Parathyroid adenoma (tissue), 2 donors: ENCODE results near the gene POP4.
"Not testable (repeated sequence)": the region's sequence is repeated elsewhere in the genome, so short reads cannot be mapped to it uniquely, and the experiment has no call there.

Source experiments
- H2AFZ ChIP-seq: fragments of 300-600 bp; sonication (generic); one replicate; pipeline ENCODE4 v1.7.0; 2017; ENCODE audit warnings: antibody characterized with exemption, mild to moderate bottlenecking
- H3K27ac ChIP-seq: fragments of 300-600 bp; sonication (generic); one replicate; pipeline ENCODE4 v1.7.0; 2017
- H3K27me3 ChIP-seq: fragments of 300-600 bp; sonication (generic); one replicate; pipeline ENCODE4 v1.7.0; 2017; ENCODE audit warnings: low read length; ENCODE audit not compliant: control insufficient read depth, insufficient read depth
- H3K36me3 ChIP-seq: fragments of 300-600 bp; sonication (generic); one replicate; pipeline ENCODE4 v1.7.0; 2017; ENCODE audit warnings: low read length; ENCODE audit not compliant: control insufficient read depth, insufficient read depth
- H3K4me1 ChIP-seq: fragments of 300-600 bp; sonication (generic); one replicate; pipeline ENCODE4 v1.7.0; 2017; ENCODE audit warnings: control low read depth
- H3K4me2 ChIP-seq: fragments of 300-600 bp; sonication (generic); one replicate; pipeline ENCODE4 v1.7.0; 2017; ENCODE audit warnings: low read length
- H3K4me3 ChIP-seq: fragments of 300-600 bp; sonication (generic); one replicate; pipeline ENCODE4 v1.7.0; 2017; ENCODE audit warnings: low read depth, low read length
- H3K79me2 ChIP-seq: fragments of 300-600 bp; sonication (generic); one replicate; pipeline ENCODE4 v1.7.0; 2017; ENCODE audit warnings: control low read depth
- H3K9ac ChIP-seq: fragments of 300-600 bp; sonication (generic); one replicate; pipeline ENCODE4 v1.7.0; 2017; ENCODE audit warnings: mild to moderate bottlenecking
- H3K9me3 ChIP-seq: fragments of 300-600 bp; sonication (generic); one replicate; pipeline ENCODE4 v1.7.0; 2017; ENCODE audit warnings: low read length; ENCODE audit not compliant: control insufficient read depth
- TF ChIP-seq, protein P1 (sequence below): fragments of 300-600 bp; sonication (generic); IDR thresholded peaks from one replicate; pipeline ENCODE4 v1.7.0; 2017; ENCODE audit warnings: antibody characterized with exemption, mild to moderate bottlenecking
- donor health status: primary hyperparathyroidism.

Gene POP4, protein sequence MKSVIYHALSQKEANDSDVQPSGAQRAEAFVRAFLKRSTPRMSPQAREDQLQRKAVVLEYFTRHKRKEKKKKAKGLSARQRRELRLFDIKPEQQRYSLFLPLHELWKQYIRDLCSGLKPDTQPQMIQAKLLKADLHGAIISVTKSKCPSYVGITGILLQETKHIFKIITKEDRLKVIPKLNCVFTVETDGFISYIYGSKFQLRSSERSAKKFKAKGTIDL

DNA sequence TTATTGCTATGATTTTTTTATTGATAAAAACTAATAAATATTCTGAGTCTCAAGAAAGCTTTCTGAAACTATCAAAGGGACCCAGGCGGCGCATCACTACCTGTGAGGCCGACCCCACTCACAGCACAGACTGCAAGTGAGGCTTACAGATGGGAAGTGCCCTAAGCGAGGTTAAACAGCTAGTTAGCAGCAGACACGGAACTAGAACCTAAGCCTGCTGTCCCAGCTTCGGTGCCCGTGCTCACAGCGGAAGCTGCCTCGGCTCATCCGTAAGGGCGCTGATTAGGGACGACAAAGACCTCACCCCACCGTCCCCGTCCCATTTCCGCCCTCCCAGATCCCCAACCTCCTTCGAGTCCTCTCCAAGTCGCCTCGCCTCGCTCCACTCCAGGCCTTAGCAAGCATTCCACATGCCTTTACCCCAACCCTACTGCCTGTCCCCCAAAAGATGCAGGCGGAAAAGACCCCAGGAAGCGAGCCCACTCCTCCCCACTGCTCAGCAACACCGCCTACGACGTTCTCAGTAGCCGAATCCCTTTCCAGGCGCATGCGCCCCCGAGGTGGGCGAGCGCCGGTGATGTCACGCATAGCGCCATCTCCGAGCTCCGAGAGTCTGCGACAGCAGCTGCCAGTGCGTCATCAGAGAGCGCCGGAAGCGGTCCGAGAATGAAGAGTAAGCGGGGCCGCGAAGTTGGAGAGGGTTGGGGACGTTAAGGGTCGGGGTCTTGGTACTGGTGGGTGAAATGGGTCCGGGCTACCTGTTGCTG lies at the start of gene POP4:
TSS of gene POP4 (plus strand) at position 631 of the 767 bp plus-strand sequence. CDS start at position 667, 36 bp downstream.
- Histone ChIP-seq H3K9ac (peak within 1 kb of the TSS; percentile 64), H3K4me3 (peak within 1 kb of the TSS; percentile 73), H3K9me3 (no peaks in the 10 kb centered on the region), H3K4me1 (no peaks in the 10 kb centered on the region), H3K36me3 (no peaks in the 10 kb centered on the region), H3K27ac (peak within 1 kb of the TSS; percentile 92), H3K27me3 (no peaks in the 10 kb centered on the region), H3K79me2 (peaks cover 2% of the 10 kb centered on the region), H3K4me2 (peak within 1 kb of the TSS; percentile 90), H2AFZ (peak within 1 kb of the TSS; percentile 98)
- TF ChIP-seq, protein P1, sequence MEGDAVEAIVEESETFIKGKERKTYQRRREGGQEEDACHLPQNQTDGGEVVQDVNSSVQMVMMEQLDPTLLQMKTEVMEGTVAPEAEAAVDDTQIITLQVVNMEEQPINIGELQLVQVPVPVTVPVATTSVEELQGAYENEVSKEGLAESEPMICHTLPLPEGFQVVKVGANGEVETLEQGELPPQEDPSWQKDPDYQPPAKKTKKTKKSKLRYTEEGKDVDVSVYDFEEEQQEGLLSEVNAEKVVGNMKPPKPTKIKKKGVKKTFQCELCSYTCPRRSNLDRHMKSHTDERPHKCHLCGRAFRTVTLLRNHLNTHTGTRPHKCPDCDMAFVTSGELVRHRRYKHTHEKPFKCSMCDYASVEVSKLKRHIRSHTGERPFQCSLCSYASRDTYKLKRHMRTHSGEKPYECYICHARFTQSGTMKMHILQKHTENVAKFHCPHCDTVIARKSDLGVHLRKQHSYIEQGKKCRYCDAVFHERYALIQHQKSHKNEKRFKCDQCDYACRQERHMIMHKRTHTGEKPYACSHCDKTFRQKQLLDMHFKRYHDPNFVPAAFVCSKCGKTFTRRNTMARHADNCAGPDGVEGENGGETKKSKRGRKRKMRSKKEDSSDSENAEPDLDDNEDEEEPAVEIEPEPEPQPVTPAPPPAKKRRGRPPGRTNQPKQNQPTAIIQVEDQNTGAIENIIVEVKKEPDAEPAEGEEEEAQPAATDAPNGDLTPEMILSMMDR: no peak

DNA sequence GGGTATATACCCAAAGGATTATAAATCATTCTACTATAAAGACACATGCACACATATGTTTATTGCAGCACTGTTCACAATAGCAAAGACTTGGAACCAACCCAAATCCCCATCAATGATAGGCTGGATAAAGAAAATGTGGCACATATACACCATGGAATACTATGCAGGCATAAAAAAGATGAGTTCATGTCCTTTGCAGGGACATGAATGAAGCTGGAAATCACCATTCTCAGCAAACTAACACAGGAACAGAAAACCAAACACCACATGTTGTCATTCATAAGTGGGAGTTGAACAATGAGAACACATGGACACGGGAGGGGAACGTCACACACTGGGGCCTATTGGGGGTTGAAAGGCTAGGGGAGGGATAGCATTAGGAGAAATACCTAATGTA lies 47.0 kb upstream of the POP4 start:
- H3K4me1 ChIP-seq, H3K9me3 ChIP-seq: not testable (repeated sequence)

DNA sequence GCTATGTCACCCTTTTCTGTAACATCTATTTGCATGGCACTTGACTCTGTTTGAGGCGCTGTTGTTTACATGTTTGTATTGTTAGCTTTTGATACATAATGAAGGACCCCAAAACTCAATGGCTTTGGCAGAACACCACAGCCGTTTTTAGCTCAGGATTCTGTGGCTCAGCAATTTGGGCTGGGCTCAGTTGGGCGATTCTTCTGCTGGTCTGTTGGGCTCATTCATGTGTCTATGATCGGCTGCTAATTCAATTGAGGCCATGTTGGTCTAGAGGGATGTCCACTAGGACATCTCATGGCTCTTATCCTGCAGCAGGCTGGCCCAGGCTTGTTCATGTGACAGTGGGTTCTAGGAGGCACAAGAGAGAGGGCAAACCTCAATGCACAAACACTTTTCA lies 46.3 kb upstream of the POP4 start:
- no peaks in the 10 kb centered on the region for H3K27me3 ChIP-seq
- H3K36me3 ChIP-seq: no peaks in the 10 kb centered on the region
- no peak overlapping the region for H3K27ac ChIP-seq
- H2AFZ ChIP-seq: no peak overlapping the region
- no peaks in the 10 kb centered on the region for H3K4me1 ChIP-seq
- no peak overlapping the region for H3K4me3 ChIP-seq
- H3K4me2 ChIP-seq: no peak overlapping the region
- TF ChIP-seq, protein P1: no peak
- no peaks in the 10 kb centered on the region for H3K79me2 ChIP-seq
- H3K9ac ChIP-seq: no peak overlapping the region
- H3K9me3 ChIP-seq: no peaks in the 10 kb centered on the region

More for the DNA sequence above, 47.0 kb upstream of the POP4 start:
- not testable (repeated sequence) for H3K36me3 ChIP-seq, H3K4me2 ChIP-seq, H2AFZ ChIP-seq, H3K27me3 ChIP-seq, H3K27ac ChIP-seq, H3K4me3 ChIP-seq, H3K79me2 ChIP-seq, H3K9ac ChIP-seq

DNA sequence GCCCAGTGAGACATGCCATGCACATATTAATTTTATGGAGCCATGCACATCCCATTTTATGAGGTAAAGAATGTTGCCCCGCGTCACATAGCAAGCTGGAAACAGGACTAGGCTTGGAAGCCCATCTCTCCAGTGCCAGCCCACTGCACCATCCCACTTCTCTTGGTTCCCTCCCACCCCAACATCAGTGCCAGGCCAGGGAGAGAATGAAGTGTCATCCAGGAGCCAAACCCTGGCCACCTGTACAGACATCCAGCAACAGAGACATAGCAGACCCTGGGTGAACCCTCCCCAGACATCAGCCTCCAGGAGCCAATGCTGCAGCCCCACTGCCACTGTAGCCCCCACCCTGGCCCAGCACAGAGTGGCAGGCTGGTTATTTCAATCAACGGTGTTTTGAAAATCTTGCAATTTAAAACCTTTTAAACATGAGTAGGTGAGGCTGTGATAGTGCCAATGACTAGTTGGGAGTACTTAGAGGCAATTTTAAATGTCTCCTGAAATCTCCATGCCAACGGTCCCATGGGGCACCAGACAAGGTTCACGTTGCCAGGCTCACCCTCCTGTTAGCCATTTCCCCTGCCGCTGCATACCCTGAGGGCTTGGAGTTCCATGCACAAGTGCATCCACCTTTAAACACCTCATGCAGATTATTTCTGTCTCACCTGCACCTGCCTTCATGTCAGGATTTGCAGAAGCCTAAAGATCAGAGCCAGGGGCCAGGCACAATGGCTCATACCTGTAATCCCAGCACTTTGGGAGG lies 45.6 kb upstream of the POP4 start:
- H3K4me2 ChIP-seq: no peak overlapping the region
- TF ChIP-seq, protein P1: no peak
- H3K9ac ChIP-seq: no peak overlapping the region
- H3K4me3 ChIP-seq: no peak overlapping the region
- no peaks in the 10 kb centered on the region for H3K27me3 ChIP-seq
- no peaks in the 10 kb centered on the region for H3K36me3 ChIP-seq
- H3K9me3 ChIP-seq: no peaks in the 10 kb centered on the region
- no peak overlapping the region for H2AFZ ChIP-seq
- no peak overlapping the region for H3K27ac ChIP-seq
- H3K4me1 ChIP-seq: no peaks in the 10 kb centered on the region
- no peaks in the 10 kb centered on the region for H3K79me2 ChIP-seq

DNA sequence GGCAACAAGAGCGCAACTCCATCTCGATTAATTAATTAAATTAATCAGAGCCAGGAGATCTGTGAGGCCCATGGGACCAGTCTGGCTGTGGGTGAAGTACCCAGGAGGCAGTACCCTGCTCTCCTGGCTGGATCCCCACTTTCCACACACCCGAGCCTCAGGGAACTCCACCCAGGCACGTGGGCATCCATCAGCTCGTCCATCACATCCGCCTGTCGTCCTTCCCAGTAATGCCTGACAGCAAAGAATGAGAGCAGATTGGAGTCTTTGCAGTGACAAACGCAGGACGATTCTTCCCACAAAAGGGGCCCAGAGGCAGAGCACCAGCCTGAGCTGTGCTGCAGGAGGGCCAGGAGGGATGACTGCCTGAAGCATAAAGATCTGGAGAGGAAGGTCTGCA lies 44.5 kb upstream of the POP4 start:
- no peaks in the 10 kb centered on the region for H3K36me3 ChIP-seq
- H3K9ac ChIP-seq: no peak overlapping the region
- H3K4me2 ChIP-seq: no peak overlapping the region
- H3K27me3 ChIP-seq: no peaks in the 10 kb centered on the region
- TF ChIP-seq, protein P1: no peak
- no peak overlapping the region for H3K27ac ChIP-seq
- H3K4me3 ChIP-seq: no peak overlapping the region
- no peaks in the 10 kb centered on the region for H3K4me1 ChIP-seq
- H2AFZ ChIP-seq: no peak overlapping the region
- no peaks in the 10 kb centered on the region for H3K79me2 ChIP-seq
- H3K9me3 ChIP-seq: no peaks in the 10 kb centered on the region
